Loucy (cell line): ENCODE results near the gene MICAL3.

Source experiments
- H2AFZ ChIP-seq: fragments of 200-600 bp; sonication (generic); 2 replicates; pipeline ENCODE4 v1.6.0; 2016; ENCODE audit warnings: antibody characterized with exemption, mild to moderate bottlenecking, low read length, moderate library complexity
- H3F3A ChIP-seq: fragments of 200-600 bp; 2 replicates; pipeline ENCODE4 v1.6.0; 2016; ENCODE audit warnings: antibody characterized with exemption, low read depth, mild to moderate bottlenecking
- H3K27me3 ChIP-seq: fragments of 200-600 bp; sonication (generic); 2 replicates; pipeline ENCODE4 v1.6.1; 2014; ENCODE audit warnings: low read length, mild to moderate bottlenecking; ENCODE audit not compliant: insufficient read depth, poor library complexity, severe bottlenecking
- H3K36me3 ChIP-seq: fragments of 200-600 bp; sonication (generic); 2 replicates; pipeline ENCODE4 v1.6.1; 2016; ENCODE audit warnings: low read length; ENCODE audit not compliant: insufficient read depth
- H3K4me1 ChIP-seq: fragments of 200-600 bp; sonication (generic); 2 replicates; pipeline ENCODE4 v1.5.1; 2014; ENCODE audit warnings: low read length, mild to moderate bottlenecking; ENCODE audit not compliant: insufficient read depth, poor library complexity, severe bottlenecking
- H3K4me2 ChIP-seq: fragments of 200-600 bp; sonication (generic); 2 replicates; pipeline ENCODE4 v1.6.0; 2014; ENCODE audit warnings: antibody characterized with exemption, low read length, low read depth, mild to moderate bottlenecking; ENCODE audit not compliant: poor library complexity, severe bottlenecking
- H3K4me3 ChIP-seq: fragments of 200-600 bp; sonication (generic); 2 replicates; pipeline ENCODE4 v1.5.1; 2014; ENCODE audit warnings: low read length, mild to moderate bottlenecking, mixed read lengths; ENCODE audit not compliant: poor library complexity, severe bottlenecking
- H3K79me2 ChIP-seq: fragments of 200-600 bp; sonication (generic); 2 replicates; pipeline ENCODE4 v1.6.1; 2014; ENCODE audit warnings: low read length; ENCODE audit not compliant: insufficient read depth
- H3K9ac ChIP-seq: fragments of 200-600 bp; sonication (generic); 2 replicates; pipeline ENCODE4 v1.6.0; 2014; ENCODE audit warnings: mild to moderate bottlenecking, low read depth, low read length, moderate library complexity; ENCODE audit not compliant: poor library complexity, severe bottlenecking
- H3K9me2 ChIP-seq: fragments of 200-600 bp; sonication (generic); replicated peaks from 2 replicates; pipeline ENCODE4 v1.6.1; 2016; ENCODE audit warnings: low read depth, low read length, mixed read lengths
- H3K9me3 ChIP-seq: fragments of 200-600 bp; sonication (generic); 2 replicates; pipeline ENCODE4 v1.6.1; 2014; ENCODE audit warnings: mild to moderate bottlenecking, antibody characterized with exemption, low read length, low read depth; ENCODE audit not compliant: insufficient read depth
- H4K20me1 ChIP-seq: fragments of 200-600 bp; sonication (generic); 2 replicates; pipeline ENCODE4 v1.6.0; 2014; ENCODE audit warnings: antibody characterized with exemption, low read length, mild to moderate bottlenecking; ENCODE audit not compliant: insufficient read depth, poor library complexity, severe bottlenecking
- CTCF ChIP-seq: fragments of 200-600 bp; sonication (generic); conservative IDR thresholded peaks from 2 replicates; pipeline ENCODE4 v1.5.1; 2014; ENCODE audit warnings: mild to moderate bottlenecking, antibody characterized with exemption, low read length
- EZH2phosphoT487 ChIP-seq: fragments of 200-600 bp; IDR thresholded peaks from 2 replicates; pipeline ENCODE4 v1.6.1; 2018; ENCODE audit warnings: antibody characterized with exemption, mild to moderate bottlenecking, moderate library complexity, borderline replicate concordance

Gene MICAL3

GRCh38 chr22:17818649-17819048, 205.7 kb downstream of the MICAL3 start:
- H3K36me3 ChIP-seq, result peaks cover 26% of the 10 kb centered on the region; the same call in 1 of the 2 replicates
- H3K4me2 ChIP-seq, result no peak overlapping the region
- no peak overlapping the region for H3K9ac ChIP-seq
- no peak overlapping the region for H3K4me3 ChIP-seq
- no peak overlapping the region for H2AFZ ChIP-seq
- no peaks in the 10 kb centered on the region for H3K79me2 ChIP-seq
- no peaks in the 10 kb centered on the region for H3K27me3 ChIP-seq
- H3K4me1 ChIP-seq, result no peaks in the 10 kb centered on the region
- no peaks in the 10 kb centered on the region for H4K20me1 ChIP-seq
- no peak for TF ChIP-seq EZH2phosphoT487
- TF ChIP-seq CTCF, result no peak
- no peaks in the 10 kb centered on the region for H3K9me2 ChIP-seq
- no peaks in the 10 kb centered on the region for H3F3A ChIP-seq
- H3K9me3 ChIP-seq, result no peaks in the 10 kb centered on the region

- Histone ChIP-seq H3K79me2 (no peaks in the 10 kb centered on the region), H3K4me1 (no peaks in the 10 kb centered on the region), H3K4me2 (no peak overlapping the region), H3F3A (no peaks in the 10 kb centered on the region), H3K36me3 (peaks cover 26% of the 10 kb centered on the region; the same call in 1 of the 2 replicates), H4K20me1 (no peaks in the 10 kb centered on the region), H3K9me2 (no peaks in the 10 kb centered on the region), H3K4me3 (no peak overlapping the region), H3K9ac (no peak overlapping the region), H3K27me3 (no peaks in the 10 kb centered on the region), H3K9me3 (no peaks in the 10 kb centered on the region), H2AFZ (no peak overlapping the region)
- no peak for TF ChIP-seq EZH2phosphoT487
- no peak for TF ChIP-seq CTCF
Observed at GRCh38 chr22:17818180-17818579, 206.2 kb downstream of the MICAL3 start.

- Histone ChIP-seq H3F3A (no peaks in the 10 kb centered on the region), H3K9me2 (no peaks in the 10 kb centered on the region), H3K4me3 (no peak overlapping the region), H3K27me3 (no peaks in the 10 kb centered on the region), H3K9me3 (no peaks in the 10 kb centered on the region), H3K9ac (no peak overlapping the region), H3K4me1 (no peaks in the 10 kb centered on the region), H3K4me2 (no peak overlapping the region), H2AFZ (no peak overlapping the region), H3K36me3 (peaks cover 26% of the 10 kb centered on the region; the same call in 1 of the 2 replicates), H4K20me1 (no peaks in the 10 kb centered on the region), H3K79me2 (no peaks in the 10 kb centered on the region)
- TF ChIP-seq EZH2phosphoT487 (no peak), CTCF (no peak)
Observed at GRCh38 chr22:17817511-17818065, 206.8 kb downstream of the MICAL3 start.
